IPS-18c (cell line): ENCODE results near the gene PEX5.
"Not testable (repeated sequence)": the region's sequence is repeated elsewhere in the genome, so short reads cannot be mapped to it uniquely, and the experiment has no call there.

Experiments
- H3K4me3 ChIP-seq: 2 replicates; pipeline ENCODE4 v1.7.0; 2013; ENCODE audit warnings: low read depth, mild to moderate bottlenecking, low read length, moderate library complexity; ENCODE audit not compliant: insufficient read depth
- H3K9me3 ChIP-seq: one replicate; pipeline ENCODE4 v1.6.1; 2013; ENCODE audit warnings: mild to moderate bottlenecking, low read length, moderate library complexity; ENCODE audit not compliant: control insufficient read depth, insufficient read depth

Gene PEX5

DNA sequence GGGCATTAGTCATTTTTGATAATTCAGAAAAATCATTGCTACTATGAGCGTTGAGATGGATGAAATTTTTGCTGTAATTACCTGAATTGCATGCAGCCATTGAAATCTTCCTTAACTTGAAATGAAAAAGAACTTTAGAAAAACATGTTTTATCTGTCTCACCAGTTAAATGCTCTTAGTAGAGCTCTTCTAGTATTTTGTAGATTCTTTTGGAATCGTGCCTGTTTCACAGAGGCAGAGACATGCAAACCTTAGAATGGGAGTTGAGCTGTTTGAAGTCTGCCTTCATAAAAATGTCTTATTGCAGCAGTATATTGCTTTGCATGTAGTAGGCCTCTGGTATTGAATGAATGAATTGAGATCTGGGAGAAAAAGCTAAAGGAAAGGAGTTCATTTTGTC lies 4.2 kb downstream of the PEX5 start:
- Histone ChIP-seq H3K4me3 (no peak overlapping the region), H3K9me3 (no peaks in the 10 kb centered on the region)

DNA sequence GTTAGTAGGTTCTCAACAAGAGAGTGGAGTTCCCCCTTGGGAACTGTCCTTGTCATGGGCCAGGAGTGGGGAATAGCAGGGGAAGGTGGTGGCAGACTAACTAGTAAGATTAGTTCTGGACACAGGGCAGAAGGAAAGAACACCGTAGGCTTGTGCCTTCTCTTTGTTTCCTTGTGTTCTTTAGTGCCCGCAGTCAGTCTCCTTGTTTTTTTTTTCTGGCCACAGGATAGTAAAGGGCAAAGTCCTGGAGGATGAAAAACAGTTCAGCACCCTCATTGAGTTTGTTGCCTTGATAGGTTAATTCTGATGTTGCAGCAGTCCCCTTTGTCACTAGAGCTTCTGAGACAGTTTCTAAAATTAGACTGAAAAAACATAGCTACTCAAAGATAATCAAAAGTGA lies 8.4 kb downstream of the PEX5 start:
- Histone ChIP-seq H3K9me3 (no peaks in the 10 kb centered on the region), H3K4me3 (no peak overlapping the region; the same call in 1 of the 2 replicates)

DNA sequence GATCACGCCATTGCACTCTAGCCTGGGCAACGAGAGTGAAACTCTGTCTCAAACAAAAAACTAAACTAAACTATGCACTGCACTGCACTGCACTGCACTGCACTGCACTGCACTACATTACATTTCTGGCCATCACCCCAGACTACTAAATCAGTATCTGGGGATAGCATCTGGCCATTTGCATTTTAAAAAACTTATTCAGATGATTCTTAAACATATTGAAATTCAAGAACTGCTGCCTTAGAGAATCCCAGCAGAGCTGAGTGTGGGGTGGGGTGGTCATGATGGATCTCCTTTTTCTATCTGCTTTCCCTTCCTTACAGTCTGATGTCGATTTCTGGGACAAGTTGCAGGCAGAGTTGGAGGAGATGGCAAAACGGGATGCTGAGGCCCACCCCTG lies 13.6 kb downstream of the PEX5 start:
- Histone ChIP-seq H3K9me3 (no peaks in the 10 kb centered on the region), H3K4me3 (no peak overlapping the region)

GRCh38 chr12:7205091-7205490 lies 15.6 kb downstream of the PEX5 start:
- Histone ChIP-seq H3K9me3 (peaks cover 2% of the 10 kb centered on the region), H3K4me3 (no peak overlapping the region)

DNA sequence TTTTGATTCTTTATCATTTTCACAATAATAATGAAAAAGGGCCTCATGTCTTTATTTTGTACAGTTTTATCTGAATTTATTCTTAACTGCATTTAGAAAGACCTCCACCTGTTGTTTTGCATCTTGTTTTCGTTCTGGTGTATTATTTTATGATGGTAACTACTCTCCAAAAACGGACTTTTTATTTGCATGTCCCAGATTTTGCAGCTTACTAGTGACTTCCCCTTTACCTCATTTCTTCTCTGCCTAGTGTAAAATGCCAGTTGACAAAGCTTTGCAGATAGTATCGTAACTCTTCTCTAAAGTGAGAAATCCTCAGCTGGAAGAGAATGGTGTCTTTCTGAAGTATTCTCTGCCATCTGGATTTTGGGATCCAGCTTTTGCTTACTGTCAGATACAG lies 17.2 kb downstream of the PEX5 start:
- Histone ChIP-seq H3K4me3 (no peak overlapping the region), H3K9me3 (peaks cover 6% of the 10 kb centered on the region)

DNA sequence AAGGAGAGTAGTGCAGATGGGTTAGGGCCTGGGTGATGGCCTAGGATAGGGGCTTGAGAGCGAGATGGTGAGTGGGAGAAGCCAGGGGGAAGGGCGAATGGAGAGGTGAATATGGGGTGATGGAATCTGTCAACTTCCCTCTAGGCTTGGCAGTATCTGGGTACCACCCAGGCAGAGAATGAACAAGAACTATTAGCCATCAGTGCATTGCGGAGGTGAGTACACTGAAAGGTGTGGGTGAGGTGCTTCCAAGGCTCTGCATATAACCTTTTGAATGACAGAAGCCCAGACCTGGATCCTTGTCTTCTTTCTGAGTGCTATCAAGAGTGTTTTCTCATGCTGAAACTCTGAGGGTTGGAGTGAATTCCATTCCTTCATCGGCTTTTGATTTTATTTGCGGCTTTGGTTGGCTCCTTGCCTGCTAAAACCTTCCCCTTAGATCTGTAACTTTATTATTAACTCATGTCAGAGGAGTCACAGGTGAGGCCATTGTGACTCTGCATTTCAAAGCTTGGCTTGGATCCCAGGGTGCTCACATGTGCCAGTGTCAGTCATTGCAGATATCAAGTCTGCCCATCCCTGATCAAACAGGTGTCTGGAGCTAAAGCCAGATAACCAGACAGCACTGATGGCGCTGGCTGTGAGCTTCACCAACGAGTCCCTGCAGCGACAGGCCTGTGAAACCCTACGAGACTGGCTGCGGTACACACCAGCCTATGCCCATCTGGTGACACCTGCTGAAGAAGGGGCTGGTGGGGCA lies 18.6 kb downstream of the PEX5 start:
- peaks cover 6% of the 10 kb centered on the region for H3K9me3 ChIP-seq
- H3K4me3 ChIP-seq = no peak overlapping the region

- no peak overlapping the region for H3K4me3 ChIP-seq
Observed at GRCh38 chr12:7209958-7210357, 20.5 kb downstream of the PEX5 start.

DNA sequence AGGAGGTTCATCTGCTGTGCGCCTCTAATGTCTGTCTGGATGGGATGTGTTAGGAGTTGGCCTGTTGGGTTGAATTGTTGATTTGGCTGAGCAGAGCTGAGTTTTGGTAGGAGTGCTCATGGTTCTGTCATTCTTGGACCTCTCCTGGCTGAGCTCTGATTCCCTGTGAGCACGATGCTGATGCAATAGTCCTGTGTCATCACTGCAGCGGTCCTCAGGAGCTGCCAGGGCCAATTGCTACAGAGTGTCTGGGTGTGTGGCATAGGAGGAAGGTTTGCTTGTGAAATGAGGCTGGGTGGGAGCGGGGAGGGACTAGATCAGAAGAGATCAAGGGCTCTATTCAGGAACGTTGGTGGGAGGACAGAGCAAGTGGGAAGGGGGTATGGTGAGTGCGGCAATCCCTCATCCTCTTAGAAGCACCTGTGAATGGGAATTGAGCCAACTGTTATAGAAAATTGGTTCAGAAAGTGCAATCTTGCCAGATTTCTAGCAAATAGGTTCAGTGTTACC lies 21.2 kb downstream of the PEX5 start:
- Histone ChIP-seq H3K9me3 (peaks cover 6% of the 10 kb centered on the region), H3K4me3 (no peak overlapping the region)

More at GRCh38 chr12:7209958-7210357, 20.5 kb downstream of the PEX5 start:
- H3K9me3 ChIP-seq = peaks cover 6% of the 10 kb centered on the region

DNA sequence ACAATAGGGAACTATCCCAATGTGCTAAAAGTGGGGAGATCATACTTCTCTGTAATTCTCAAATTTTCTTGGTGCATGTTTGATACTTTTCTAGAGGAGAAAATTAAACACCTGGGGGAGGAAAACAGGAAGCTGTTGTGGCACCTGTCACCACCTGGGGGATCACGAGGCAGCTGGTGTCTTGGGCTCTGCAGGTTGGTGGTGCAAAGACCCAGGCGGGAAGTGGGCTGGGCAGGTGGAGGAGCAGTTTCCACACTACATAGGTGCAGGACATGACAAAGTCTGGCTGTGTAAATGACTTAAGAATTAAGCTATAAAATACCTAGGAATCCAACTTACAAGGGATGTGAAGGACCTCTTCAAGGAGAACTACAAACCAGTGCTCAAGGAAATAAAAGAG lies 23.2 kb downstream of the PEX5 start:
- Histone ChIP-seq H3K9me3 (peaks cover 6% of the 10 kb centered on the region), H3K4me3 (no peak overlapping the region; the same call in 1 of the 2 replicates)

- H3K9me3 ChIP-seq, H3K4me3 ChIP-seq: not testable (repeated sequence)
Observed at GRCh38 chr12:7213745-7214144, 24.3 kb downstream of the PEX5 start.

- Histone ChIP-seq H3K9me3 (no peaks in the 10 kb centered on the region), H3K4me3 (no peak overlapping the region)
Observed at GRCh38 chr12:7217475-7218069, 28.1 kb downstream of the PEX5 start.

DNA sequence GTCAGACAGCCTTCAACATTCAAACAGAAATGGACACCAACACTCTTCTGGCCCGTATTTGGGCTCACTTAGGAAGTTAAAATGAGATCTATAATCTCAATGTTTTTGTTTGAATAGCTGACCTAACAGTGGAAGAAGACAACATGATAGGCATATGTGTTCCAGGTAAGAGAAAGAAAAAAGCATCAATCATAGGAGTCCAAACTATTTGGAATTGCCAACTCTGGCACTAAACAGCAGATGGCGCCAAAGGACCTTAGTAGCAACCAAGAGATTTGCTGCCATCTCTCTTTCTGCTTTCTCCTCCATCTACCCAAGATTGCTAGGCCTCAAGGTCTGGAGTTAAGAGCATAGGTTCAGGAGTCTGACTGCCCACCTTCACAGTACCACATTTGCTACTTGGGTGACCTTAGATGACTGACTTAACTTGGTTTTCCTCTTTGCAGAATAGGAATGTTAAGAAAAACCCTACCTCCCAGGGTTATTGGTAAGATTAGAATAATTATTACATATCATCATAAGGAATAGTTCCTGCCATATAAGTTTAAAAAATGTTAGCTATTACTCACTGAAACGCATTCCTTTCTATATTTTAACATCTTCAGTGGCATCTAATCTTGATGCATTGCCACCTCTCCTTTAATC lies 30.2 kb downstream of the PEX5 start:
- no peak overlapping the region for H3K4me3 ChIP-seq
- no peaks in the 10 kb centered on the region for H3K9me3 ChIP-seq

GRCh38 chr12:7221486-7221885 lies 32.0 kb downstream of the PEX5 start:
- Histone ChIP-seq H3K4me3 (no peak overlapping the region), H3K9me3 (no peaks in the 10 kb centered on the region)

- Histone ChIP-seq H3K9me3 (no peaks in the 10 kb centered on the region), H3K4me3 (no peak overlapping the region)
Observed at GRCh38 chr12:7229741-7230140, 40.3 kb downstream of the PEX5 start.

DNA sequence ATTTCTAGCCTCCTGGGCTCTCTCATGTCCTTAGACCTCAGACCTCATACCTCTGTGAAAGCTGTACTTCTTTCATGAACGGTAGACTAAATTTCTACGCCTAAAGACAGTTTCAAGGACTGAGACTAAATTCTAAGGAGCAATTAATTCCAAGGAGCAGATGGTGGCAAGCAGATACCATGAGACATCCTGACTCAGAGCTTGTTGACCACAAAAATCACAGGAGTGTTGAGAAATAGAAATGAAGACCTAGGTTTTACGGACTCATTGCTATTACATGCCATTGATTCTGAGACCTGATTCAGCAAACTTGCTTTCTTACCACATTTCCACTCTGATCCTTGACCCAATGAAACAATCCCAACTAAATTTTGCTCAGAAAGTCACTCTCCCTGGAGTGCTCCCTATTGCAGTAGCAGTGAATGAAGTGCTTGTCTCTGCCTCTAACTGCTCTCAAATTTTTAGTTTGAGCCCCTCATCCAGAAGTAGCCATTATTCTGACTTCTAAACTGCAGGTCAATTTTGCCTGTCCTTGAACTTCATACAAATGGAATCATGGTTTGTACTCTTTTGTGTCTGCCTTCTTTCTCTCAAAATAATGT lies 52.0 kb downstream of the PEX5 start:
- Histone ChIP-seq H3K4me3 (no peak overlapping the region), H3K9me3 (peaks cover 4% of the 10 kb centered on the region)

GRCh38 chr12:7242176-7243101 lies 53.0 kb downstream of the PEX5 start:
- no peak overlapping the region for H3K4me3 ChIP-seq

More at GRCh38 chr12:7242176-7243101, 53.0 kb downstream of the PEX5 start:
- peaks cover 4% of the 10 kb centered on the region for H3K9me3 ChIP-seq
